Suprapubic skin (tissue), 4 donors: ENCODE measurements around the gene INHBA. TPM values are rescaled to one million over a fixed set of nuclear protein-coding genes. Genes with fewer than 3 reads are reported as not detected.

ENCODE experiments used
- DNase-seq, 2 donors: peaks; one replicate each; pipeline ENCODE4 v3.0.0-alpha.2; 2019; ENCODE audit warnings: low spot score in 2 of 2
- H3K27ac ChIP-seq: fragments of 200-600 bp; sonication (generic); one replicate; pipeline ENCODE4 v1.5.1; 2019
- H3K27me3 ChIP-seq: fragments of 200-600 bp; sonication (generic); one replicate; pipeline ENCODE4 v1.5.1; 2019
- H3K36me3 ChIP-seq: fragments of 200-600 bp; sonication (generic); one replicate; pipeline ENCODE4 v1.5.1; 2019
- H3K4me1 ChIP-seq: fragments of 200-600 bp; sonication (generic); one replicate; pipeline ENCODE4 v1.5.1; 2019
- H3K4me3 ChIP-seq: fragments of 200-600 bp; sonication (generic); one replicate; pipeline ENCODE4 v1.5.1; 2019; ENCODE audit warnings: mild to moderate bottlenecking
- H3K9me3 ChIP-seq: fragments of 200-600 bp; sonication (generic); one replicate; pipeline ENCODE4 v1.5.1; 2019
- EP300 ChIP-seq: sonication (generic); formaldehyde crosslinking; IDR thresholded peaks from one replicate; pipeline ENCODE4 v1.6.1; 2017; ENCODE audit warnings: antibody characterized with exemption
- POLR2A ChIP-seq, 2 donors: fragments of 450-650 bp; IDR thresholded peaks; one replicate each; pipeline ENCODE4 v1.6.1; 2017; ENCODE audit warnings: antibody characterized with exemption in 2 of 2, mild to moderate bottlenecking in 2 of 2, moderate library complexity in 2 of 2
- POLR2AphosphoS5 ChIP-seq, 3 donors: sonication (generic); formaldehyde crosslinking; IDR thresholded peaks; one replicate each; pipeline ENCODE4 v1.6.1; 2017; ENCODE audit warnings: antibody characterized with exemption in 3 of 3
- WGBS: methylation state at CpG from one replicate; pipeline ENCODE4 v1.1.5; 2018; 5-methylcytosine and 5-hydroxymethylcytosine counted together
- total RNA-seq, 4 donors: library from RNA; depleted of rRNA; stranded (reverse); fragments of >200 nt; gene quantifications; one replicate each; pipeline ENCODE4 v1.1.0, GENCODE V29; 2016
- TF ChIP-seq, protein P1 (sequence below), 2 donors: fragments of 200-600 bp in 1 of 2; fragments of 450-650 bp in 1 of 2; sonication (generic) in 1 of 2; IDR thresholded peaks; one replicate each; pipeline ENCODE4 v1.5.1; 2016 to 2019; ENCODE audit warnings: antibody characterized with exemption in 2 of 2, mild to moderate bottlenecking in 1 of 2, moderate library complexity in 1 of 2

The INHBA gene
- total RNA-seq, 4 donors from 2014 or later: 0.87 to 3.7 (median 1.4) TPM

DNA sequence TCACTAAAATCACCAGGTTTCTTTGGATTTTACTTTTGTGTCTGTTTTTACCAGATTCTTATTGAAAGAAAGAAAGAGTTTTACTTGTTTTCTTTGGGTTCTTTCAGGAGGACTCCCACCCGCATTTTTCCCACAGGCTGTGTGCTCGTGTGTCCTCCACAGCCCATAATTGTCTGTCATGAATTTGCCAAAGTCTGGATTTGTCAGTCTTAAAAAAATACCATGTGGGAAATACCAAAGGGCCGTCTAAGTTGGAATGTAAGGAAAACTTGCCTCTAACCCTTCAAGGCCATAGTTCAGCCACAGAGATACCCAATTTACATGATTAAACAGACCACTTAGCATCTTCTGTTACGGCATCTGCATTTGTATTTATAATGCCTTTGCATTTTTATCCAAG is 41.3 kb upstream of the INHBA start:
- H3K9me3 ChIP-seq: peaks cover 5% of the 10 kb centered on the region
- no peaks in the 10 kb centered on the region for H3K36me3 ChIP-seq
- H3K27me3 ChIP-seq: no peaks in the 10 kb centered on the region
- WGBS: 55% methylated on average over 4 of the region's 4 CpGs
- TF ChIP-seq POLR2A (IDR thresholded peaks at IDR 0.05): no peak
- TF ChIP-seq POLR2AphosphoS5 (IDR thresholded peaks at IDR 0.05): no peak
- H3K4me3 ChIP-seq: no peak overlapping the region
- H3K27ac ChIP-seq: no peak overlapping the region
- H3K4me1 ChIP-seq: no peaks in the 10 kb centered on the region
- DNase-seq: no peak

GRCh38 chr7:41742401-41743020 is 39.6 kb upstream of the INHBA start:
- H3K4me1 ChIP-seq: no peaks in the 10 kb centered on the region
- 69% methylated on average over 2 of the region's 2 CpGs for WGBS
- H3K27me3 ChIP-seq: no peaks in the 10 kb centered on the region
- H3K9me3 ChIP-seq: peaks cover 5% of the 10 kb centered on the region
- no peak overlapping the region for H3K4me3 ChIP-seq
- TF ChIP-seq, protein P1, sequence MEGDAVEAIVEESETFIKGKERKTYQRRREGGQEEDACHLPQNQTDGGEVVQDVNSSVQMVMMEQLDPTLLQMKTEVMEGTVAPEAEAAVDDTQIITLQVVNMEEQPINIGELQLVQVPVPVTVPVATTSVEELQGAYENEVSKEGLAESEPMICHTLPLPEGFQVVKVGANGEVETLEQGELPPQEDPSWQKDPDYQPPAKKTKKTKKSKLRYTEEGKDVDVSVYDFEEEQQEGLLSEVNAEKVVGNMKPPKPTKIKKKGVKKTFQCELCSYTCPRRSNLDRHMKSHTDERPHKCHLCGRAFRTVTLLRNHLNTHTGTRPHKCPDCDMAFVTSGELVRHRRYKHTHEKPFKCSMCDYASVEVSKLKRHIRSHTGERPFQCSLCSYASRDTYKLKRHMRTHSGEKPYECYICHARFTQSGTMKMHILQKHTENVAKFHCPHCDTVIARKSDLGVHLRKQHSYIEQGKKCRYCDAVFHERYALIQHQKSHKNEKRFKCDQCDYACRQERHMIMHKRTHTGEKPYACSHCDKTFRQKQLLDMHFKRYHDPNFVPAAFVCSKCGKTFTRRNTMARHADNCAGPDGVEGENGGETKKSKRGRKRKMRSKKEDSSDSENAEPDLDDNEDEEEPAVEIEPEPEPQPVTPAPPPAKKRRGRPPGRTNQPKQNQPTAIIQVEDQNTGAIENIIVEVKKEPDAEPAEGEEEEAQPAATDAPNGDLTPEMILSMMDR (IDR thresholded peaks at IDR 0.05): no peak
- TF ChIP-seq EP300: no peak
- no peak for TF ChIP-seq POLR2A (IDR thresholded peaks at IDR 0.05)
- no peak overlapping the region for H3K27ac ChIP-seq
- no peaks in the 10 kb centered on the region for H3K36me3 ChIP-seq
- DNase-seq: no peak

GRCh38 chr7:41738806-41739205 is 35.9 kb upstream of the INHBA start:
- peaks cover 5% of the 10 kb centered on the region for H3K9me3 ChIP-seq
- no peaks in the 10 kb centered on the region for H3K4me1 ChIP-seq
- no peak for DNase-seq
- H3K4me3 ChIP-seq: no peak overlapping the region
- H3K36me3 ChIP-seq: no peaks in the 10 kb centered on the region
- peaks cover 5% of the 10 kb centered on the region for H3K27me3 ChIP-seq
- WGBS: 83% methylated on average over 3 of the region's 3 CpGs
- no peak overlapping the region for H3K27ac ChIP-seq
- no peak for TF ChIP-seq EP300
- TF ChIP-seq, protein P1 (IDR thresholded peaks at IDR 0.05): no peak
- no peak for TF ChIP-seq POLR2AphosphoS5 (IDR thresholded peaks at IDR 0.05)
- no peak for TF ChIP-seq POLR2A (IDR thresholded peaks at IDR 0.05)

- peaks cover 5% of the 10 kb centered on the region for H3K9me3 ChIP-seq
- TF ChIP-seq POLR2A (IDR thresholded peaks at IDR 0.05) (no peak), EP300 (no peak), POLR2AphosphoS5 (IDR thresholded peaks at IDR 0.05) (no peak)
- TF ChIP-seq, protein P1 (IDR thresholded peaks at IDR 0.05): no peak
- H3K27me3 ChIP-seq: peaks cover 6% of the 10 kb centered on the region
- H3K27ac ChIP-seq: no peak overlapping the region
- DNase-seq: no peak
- H3K4me3 ChIP-seq: no peak overlapping the region
- no peaks in the 10 kb centered on the region for H3K36me3 ChIP-seq
- no peaks in the 10 kb centered on the region for H3K4me1 ChIP-seq
- WGBS: 73% methylated on average over 4 of the region's 4 CpGs
Observed at GRCh38 chr7:41738336-41738735, 35.4 kb upstream of the INHBA start.

- no peak for DNase-seq
- 88% methylated on average over 3 of the region's 3 CpGs for WGBS
- no peaks in the 10 kb centered on the region for H3K36me3 ChIP-seq
- no peak overlapping the region for H3K27ac ChIP-seq
- no peaks in the 10 kb centered on the region for H3K4me1 ChIP-seq
- H3K4me3 ChIP-seq: no peak overlapping the region
- no peaks in the 10 kb centered on the region for H3K9me3 ChIP-seq
- TF ChIP-seq EP300 (no peak), POLR2AphosphoS5 (IDR thresholded peaks at IDR 0.05) (no peak), POLR2A (IDR thresholded peaks at IDR 0.05) (no peak)
- TF ChIP-seq, protein P1 (IDR thresholded peaks at IDR 0.05): no peak
- H3K27me3 ChIP-seq: peaks cover 6% of the 10 kb centered on the region
Observed at GRCh38 chr7:41735206-41735605, 32.3 kb upstream of the INHBA start.

DNA sequence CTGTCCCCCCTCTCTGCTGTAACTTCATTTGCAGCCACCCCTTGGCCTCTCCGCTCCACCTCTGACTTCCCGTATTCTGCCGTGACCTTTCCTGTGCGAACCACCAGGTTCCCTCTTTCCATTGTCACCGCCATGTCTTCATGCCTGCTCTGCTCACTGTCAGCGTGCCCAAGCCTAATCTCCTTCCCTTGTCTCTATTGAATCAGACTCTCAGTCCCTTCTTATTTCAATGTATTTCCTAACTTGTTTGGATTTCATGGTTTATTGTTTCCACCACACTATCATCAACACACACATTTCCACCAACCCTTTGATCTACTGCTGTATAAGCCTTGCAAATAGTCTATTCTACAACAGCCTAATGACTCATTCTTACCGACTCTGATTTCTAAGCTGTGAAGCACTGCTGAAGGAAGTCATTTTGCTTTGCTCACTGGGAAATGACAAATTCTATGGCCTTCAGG is 30.0 kb upstream of the INHBA start:
- no peak overlapping the region for H3K4me3 ChIP-seq
- DNase-seq: no peak
- H3K27me3 ChIP-seq: peaks cover 6% of the 10 kb centered on the region
- H3K4me1 ChIP-seq: no peaks in the 10 kb centered on the region
- no peaks in the 10 kb centered on the region for H3K9me3 ChIP-seq
- H3K27ac ChIP-seq: no peak overlapping the region
- TF ChIP-seq POLR2A (IDR thresholded peaks at IDR 0.05): no peak
- no peak for TF ChIP-seq EP300
- H3K36me3 ChIP-seq: no peaks in the 10 kb centered on the region
- WGBS: 79% methylated on average over 7 of the region's 7 CpGs
